Neural cell (in vitro differentiated cells): ENCODE data around the gene AKAP5. TPM values are rescaled to one million over a fixed set of nuclear protein-coding genes. Genes with fewer than 3 reads are reported as not detected.

Source experiments
- H2AFZ ChIP-seq: fragments of 200-600, 300-800 bp; sonication (generic), shearing (Covaris generic); 2 replicates; pipeline ENCODE4 v1.6.0; 2014; ENCODE audit warnings: low read depth, mild to moderate bottlenecking, antibody characterized with exemption, low read length, moderate library complexity
- H3F3A ChIP-seq: fragments of 200-600 bp; shearing (Covaris generic); 2 replicates; pipeline ENCODE4 v1.6.1; 2016; ENCODE audit warnings: mild to moderate bottlenecking, moderate library complexity, mixed read lengths, antibody characterized with exemption, low read length; ENCODE audit not compliant: insufficient read depth, poor library complexity, severe bottlenecking
- H3K27ac ChIP-seq: fragments of 200-600, 300-800 bp; sonication (generic), shearing (Covaris generic); 2 replicates; pipeline ENCODE4 v1.5.1; 2014; ENCODE audit warnings: mild to moderate bottlenecking, low read length, moderate library complexity
- H3K27me3 ChIP-seq: fragments of 300-800, 200-600 bp; sonication (generic), shearing (Covaris generic); 2 replicates; pipeline ENCODE4 v1.6.0; 2014; ENCODE audit warnings: mild to moderate bottlenecking, low read depth, low read length, moderate library complexity; ENCODE audit not compliant: insufficient read depth
- H3K36me3 ChIP-seq: fragments of 300-800, 200-600 bp; sonication (generic), shearing (Covaris generic); 2 replicates; pipeline ENCODE4 v1.5.1; 2014; ENCODE audit warnings: mild to moderate bottlenecking, antibody characterized with exemption, low read length, moderate library complexity; ENCODE audit not compliant: insufficient read depth
- H3K4me2 ChIP-seq: fragments of 300-800, 200-600 bp; sonication (generic), shearing (Covaris generic); 2 replicates; pipeline ENCODE4 v1.6.0; 2014; ENCODE audit warnings: mild to moderate bottlenecking, low read length
- H3K4me3 ChIP-seq: fragments of 300-800, 200-600 bp; sonication (generic), shearing (Covaris generic); 2 replicates; pipeline ENCODE4 v1.5.1; 2014; ENCODE audit warnings: mild to moderate bottlenecking, low read length, moderate library complexity
- H3K79me2 ChIP-seq: fragments of 200-600 bp; shearing (Covaris generic); replicated peaks from 2 replicates; pipeline ENCODE4 v1.6.0; 2014; ENCODE audit warnings: mild to moderate bottlenecking, low read length, moderate library complexity; ENCODE audit not compliant: insufficient read depth
- H3K9ac ChIP-seq: fragments of 300-800, 200-600 bp; sonication (generic), shearing (Covaris generic); 2 replicates; pipeline ENCODE4 v1.6.1; 2016; ENCODE audit warnings: mild to moderate bottlenecking, low read length, mixed read lengths
- H3K9me2 ChIP-seq: fragments of 200-600 bp; shearing (Covaris generic); 2 replicates; pipeline ENCODE4 v1.6.1; 2016; ENCODE audit warnings: mild to moderate bottlenecking, low read length, mixed read lengths; ENCODE audit not compliant: insufficient read depth
- H3K9me3 ChIP-seq: fragments of 200-600, 300-800 bp; sonication (generic), shearing (Covaris generic); 2 replicates; pipeline ENCODE4 v1.6.1; 2016; ENCODE audit warnings: mild to moderate bottlenecking, mixed run types, low read length, moderate library complexity, mixed read lengths
- H4K20me1 ChIP-seq: fragments of 200-600 bp; shearing (Covaris generic); 2 replicates; pipeline ENCODE4 v1.6.1; 2016; ENCODE audit warnings: mild to moderate bottlenecking, mixed run types; ENCODE audit not compliant: insufficient read depth
- CTCF ChIP-seq: fragments of 450-650 bp; IDR thresholded peaks from 2 replicates; pipeline ENCODE4 v1.5.1; 2014; ENCODE audit warnings: antibody characterized with exemption, mild to moderate bottlenecking, moderate library complexity; ENCODE audit not compliant: poor library complexity, severe bottlenecking
- EP300 ChIP-seq: fragments of 450-650 bp; conservative IDR thresholded peaks from 2 replicates; pipeline ENCODE4 v1.6.1; 2014; ENCODE audit warnings: antibody characterized with exemption, mild to moderate bottlenecking, moderate library complexity; ENCODE audit not compliant: poor library complexity, severe bottlenecking
- EZH2 ChIP-seq: fragments of 200-600, 300-800 bp; shearing (Covaris generic), sonication (generic); IDR thresholded peaks from 2 replicates; pipeline ENCODE4 v1.6.1; 2014; ENCODE audit warnings: antibody characterized with exemption, low read length, borderline replicate concordance, mild to moderate bottlenecking; ENCODE audit not compliant: insufficient read depth, poor library complexity, severe bottlenecking
- MXI1 ChIP-seq: fragments of 450-650 bp; conservative IDR thresholded peaks from 2 replicates; pipeline ENCODE4 v1.6.1; 2014; ENCODE audit warnings: antibody characterized with exemption, mild to moderate bottlenecking; ENCODE audit not compliant: poor library complexity, severe bottlenecking
- POLR2AphosphoS5 ChIP-seq: IDR thresholded peaks from 2 replicates; pipeline ENCODE4 v1.6.1; 2012
- RAD21 ChIP-seq: fragments of 450-650 bp; conservative IDR thresholded peaks from 2 replicates; pipeline ENCODE4 v1.6.1; 2014; ENCODE audit warnings: antibody characterized with exemption, mild to moderate bottlenecking, moderate library complexity
- REST ChIP-seq: IDR thresholded peaks from 2 replicates; pipeline ENCODE4 v1.6.1; 2012; ENCODE audit warnings: borderline replicate concordance
- SMC3 ChIP-seq: fragments of 450-650 bp; conservative IDR thresholded peaks from 2 replicates; pipeline ENCODE4 v1.6.1; 2014; ENCODE audit warnings: antibody characterized with exemption, mild to moderate bottlenecking, moderate library complexity; ENCODE audit not compliant: poor library complexity
- TAF1 ChIP-seq: IDR thresholded peaks from 2 replicates; pipeline ENCODE4 v1.6.1; 2012; ENCODE audit warnings: low read depth
- polyA plus RNA-seq: library from polyadenylated mRNA; depleted of rRNA; stranded (reverse); fragments of >200 nt; gene quantifications from 2 replicates; pipeline ENCODE4 v1.2.3, GENCODE V29; 2014

Gene AKAP5
- polyA plus RNA-seq, 1 donor from 2014 or later: 1.8 TPM

GRCh38 chr14:64504310-64504896 is 39.1 kb downstream of the AKAP5 start, which contains the start of gene ZBTB1:
TSS of gene ZBTB1 (plus strand) at chr14:64504770. CDS start at chr14:64521505, 16,735 bp downstream.
- Histone ChIP-seq H3F3A (no peaks in the 10 kb centered on the region), H3K4me3 (peak within 1 kb of the TSS; percentile 98), H3K79me2 (peaks cover 66% of the 10 kb centered on the region), H3K27me3 (no peaks in the 10 kb centered on the region), H3K9ac (peak within 1 kb of the TSS; percentile 99), H2AFZ (peak within 1 kb of the TSS; percentile 90), H3K9me3 (no peaks in the 10 kb centered on the region), H3K36me3 (no peaks in the 10 kb centered on the region), H3K9me2 (no peaks in the 10 kb centered on the region), H3K27ac (peak within 1 kb of the TSS; percentile 95), H3K4me2 (peak within 1 kb of the TSS; percentile 70), H4K20me1 (no peaks in the 10 kb centered on the region)
- TF ChIP-seq MXI1 (no peak), CTCF (no peak), EP300 (no peak), EZH2 (no peak), SMC3 (no peak), REST (peak; percentile 59), RAD21 (no peak), TAF1 (peak; percentile 46), POLR2AphosphoS5 (peak; percentile 66)

DNA sequence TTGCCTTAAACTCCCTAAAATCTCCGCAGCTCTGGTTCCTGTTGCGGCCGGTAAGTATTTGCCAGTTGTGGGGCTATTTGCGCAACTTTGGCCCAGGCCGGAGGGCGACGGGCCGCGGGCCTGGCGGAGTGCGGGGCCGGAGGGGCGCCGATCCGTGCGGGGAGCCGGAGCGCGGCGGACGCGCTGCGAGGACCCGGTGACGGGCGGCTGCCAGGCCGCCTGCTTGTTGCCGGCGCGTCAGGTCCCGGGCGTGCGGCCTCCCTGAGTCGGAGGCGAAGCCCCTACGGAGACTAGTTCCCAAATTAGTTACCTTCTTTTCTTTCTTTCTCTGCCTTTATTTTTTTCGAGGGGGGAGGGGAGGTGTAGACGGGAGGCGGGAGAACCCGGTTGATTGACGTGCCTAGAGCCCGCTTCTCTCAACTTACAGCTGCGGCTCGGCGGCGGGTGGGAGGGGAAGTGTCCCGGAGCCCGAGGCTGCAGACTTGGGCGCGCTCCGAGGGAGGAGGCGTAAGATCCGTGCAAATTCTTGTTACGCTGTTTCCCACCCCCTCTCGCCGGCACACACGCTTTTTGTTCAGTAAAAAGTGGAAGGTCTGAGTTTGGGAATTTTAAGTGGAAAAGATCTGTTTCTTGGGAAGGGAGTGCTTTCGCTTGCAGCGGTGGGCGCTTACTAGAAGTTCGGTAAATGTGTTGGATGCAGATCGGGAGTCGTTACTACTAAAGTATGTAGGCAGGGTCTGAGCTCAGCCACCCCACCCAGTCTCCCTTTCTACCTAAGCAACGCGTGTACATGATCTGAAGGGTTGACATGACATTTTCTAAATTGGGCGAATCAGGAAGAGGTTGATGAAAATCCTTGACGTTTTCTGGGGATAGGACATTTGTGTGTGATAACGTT is 39.8 kb downstream of the AKAP5 start:
- H3K4me2 ChIP-seq: peak overlapping the region; percentile 70
- H3K79me2 ChIP-seq: peaks cover 64% of the 10 kb centered on the region
- H3K9me3 ChIP-seq: no peaks in the 10 kb centered on the region
- peak overlapping the region; percentile 95 for H3K9ac ChIP-seq
- H4K20me1 ChIP-seq: no peaks in the 10 kb centered on the region
- no peaks in the 10 kb centered on the region for H3F3A ChIP-seq
- peak overlapping the region; percentile 90 for H2AFZ ChIP-seq
- H3K9me2 ChIP-seq: no peaks in the 10 kb centered on the region
- peak overlapping the region; percentile 98 for H3K4me3 ChIP-seq
- no peaks in the 10 kb centered on the region for H3K27me3 ChIP-seq
- TF ChIP-seq POLR2AphosphoS5: peak; percentile 26
- peak; percentile 17 for TF ChIP-seq RAD21
- TF ChIP-seq REST: no peak
- TF ChIP-seq SMC3: peak; percentile 11
- no peak for TF ChIP-seq CTCF
- TF ChIP-seq MXI1: peak; percentile 52
- no peak for TF ChIP-seq EZH2
- no peak for TF ChIP-seq TAF1
- peak; percentile 37 for TF ChIP-seq EP300
- H3K27ac ChIP-seq: peak overlapping the region; percentile 95
- no peaks in the 10 kb centered on the region for H3K36me3 ChIP-seq
